Measurements from ENCODE around the gene PIKFYVE.
"Not testable (repeated sequence)": the region's sequence is repeated elsewhere in the genome, so short reads cannot be mapped to it uniquely, and the experiment has no call there.

The PIKFYVE gene

GRCh38 chr2:208265801-208266552, at the start of gene PIKFYVE:
PIKFYVE (plus strand) TSS chr2:208266255; CDS start chr2:208271520, 5,265 bp downstream.
- peak; percentile 94 for DNase-seq

- not testable (repeated sequence) for DNase-seq
Observed at GRCh38 chr2:208221873-208222272, 44.2 kb upstream of the PIKFYVE start.

- DNase-seq: no peak
Observed at GRCh38 chr2:208222351-208222750, 43.7 kb upstream of the PIKFYVE start.

GRCh38 chr2:208224802-208225201, 41.3 kb upstream of the PIKFYVE start:
- DNase-seq: no peak

GRCh38 chr2:208227581-208228232, 38.3 kb upstream of the PIKFYVE start:
- DNase-seq: no peak

- no peak for DNase-seq
Observed at GRCh38 chr2:208228476-208228875, 37.6 kb upstream of the PIKFYVE start.

- DNase-seq: no peak
Observed at GRCh38 chr2:208234786-208235185, 31.3 kb upstream of the PIKFYVE start.

GRCh38 chr2:208235860-208236259, 30.2 kb upstream of the PIKFYVE start:
- no peak for DNase-seq

GRCh38 chr2:208239770-208240493, 26.1 kb upstream of the PIKFYVE start:
- no peak for DNase-seq

- DNase-seq: no peak
Observed at GRCh38 chr2:208240619-208241209, 25.3 kb upstream of the PIKFYVE start.

GRCh38 chr2:208244422-208244821, 21.6 kb upstream of the PIKFYVE start:
- DNase-seq: no peak

GRCh38 chr2:208245746-208246145, 20.3 kb upstream of the PIKFYVE start:
- DNase-seq: no peak

- no peak for DNase-seq
Observed at GRCh38 chr2:208248601-208249000, 17.5 kb upstream of the PIKFYVE start.

- no peak for DNase-seq
Observed at GRCh38 chr2:208249296-208249695, 16.8 kb upstream of the PIKFYVE start.

GRCh38 chr2:208250388-208250787, 15.7 kb upstream of the PIKFYVE start:
- no peak for DNase-seq

GRCh38 chr2:208251098-208251497, 15.0 kb upstream of the PIKFYVE start:
- DNase-seq: no peak

GRCh38 chr2:208252716-208253492, 13.2 kb upstream of the PIKFYVE start:
- no peak for DNase-seq

GRCh38 chr2:208253600-208254117, 12.4 kb upstream of the PIKFYVE start:
- DNase-seq: no peak

- DNase-seq: peak; percentile 74
Observed at GRCh38 chr2:208254118-208254870, 11.8 kb upstream of the PIKFYVE start.

- peak; percentile 94 for DNase-seq
Observed at GRCh38 chr2:208254871-208255556, 11.0 kb upstream of the PIKFYVE start, which contains the start of gene IDH1. IDH1 (minus strand) TSS chr2:208255071; CDS start chr2:208251551, 3,520 bp downstream.
